ENCODE results near the gene PROC.
"Not testable (repeated sequence)": the region's sequence is repeated elsewhere in the genome, so short reads cannot be mapped to it uniquely, and the experiment has no call there.

Gene PROC

GRCh38 chr2:127394492-127394891 is 23.7 kb upstream of the PROC start:
- DNase-seq, result no peak

GRCh38 chr2:127397568-127398238 is 20.5 kb upstream of the PROC start:
- DNase-seq, result no peak

GRCh38 chr2:127398239-127398590 is 20.0 kb upstream of the PROC start:
- DNase-seq, result peak in 22 of 51 donors; percentile 10 to 78 (median 36)

- no peak for DNase-seq
Observed at GRCh38 chr2:127400533-127400896, 17.7 kb upstream of the PROC start.

GRCh38 chr2:127400897-127401756 is 17.1 kb upstream of the PROC start:
- no peak for DNase-seq

GRCh38 chr2:127401757-127402695 is 16.2 kb upstream of the PROC start:
- no peak for DNase-seq

GRCh38 chr2:127403460-127403859 is 14.8 kb upstream of the PROC start:
- DNase-seq, result no peak

- peak in 1 of 51 donors; percentile 7 for DNase-seq
Observed at GRCh38 chr2:127404466-127405254, 13.6 kb upstream of the PROC start.

GRCh38 chr2:127405255-127405610 is 13.0 kb upstream of the PROC start:
- no peak for DNase-seq

- no peak for DNase-seq
Observed at GRCh38 chr2:127406454-127406853, 11.8 kb upstream of the PROC start.

- no peak for DNase-seq
Observed at GRCh38 chr2:127407091-127407490, 11.1 kb upstream of the PROC start.

GRCh38 chr2:127407661-127408003 is 10.6 kb upstream of the PROC start:
- DNase-seq, result no peak

GRCh38 chr2:127408004-127408806 is 10.0 kb upstream of the PROC start:
- peak; percentile 35 to 94 (median 84) for DNase-seq

- DNase-seq, result no peak
Observed at GRCh38 chr2:127408807-127409099, 9.5 kb upstream of the PROC start.

- DNase-seq, result not testable (repeated sequence)
Observed at GRCh38 chr2:127409716-127410115, 8.5 kb upstream of the PROC start.

GRCh38 chr2:127410871-127411652 is 7.2 kb upstream of the PROC start:
- DNase-seq, result peak in 1 of 51 donors; percentile 9

- DNase-seq, result peak in 1 of 51 donors; percentile 23
Observed at GRCh38 chr2:127411653-127412369, 6.4 kb upstream of the PROC start.

GRCh38 chr2:127413200-127413599 is 5.0 kb upstream of the PROC start:
- no peak for DNase-seq
